HG02884 (cell line): Measurements from ENCODE around the gene TAF11L13.
"Not testable (repeated sequence)": the region's sequence is repeated elsewhere in the genome, so short reads cannot be mapped to it uniquely, and the experiment has no call there.

Experiments
- ATAC-seq: cut with Tn5 transposase; IDR thresholded peaks from one replicate; pipeline ENCODE4 v1.9.1; 2021; ENCODE audit warnings: mild to moderate bottlenecking, moderate library complexity; ENCODE audit not compliant: unreplicated experiment

TAF11L13 gene

GRCh38 chr5:17631788-17632187 is at the start of gene TAF11L13:
Gene TAF11L13 (plus strand): TSS chr5:17632088.
- ATAC-seq, result not testable (repeated sequence)

- ATAC-seq, result not testable (repeated sequence)
These were observed 46.2 kb upstream of the TAF11L13 start, which contains the start of gene TAF11L7 for GRCh38 chr5:17585658-17586057. Gene TAF11L7 (minus strand): TSS chr5:17585758.

DNA sequence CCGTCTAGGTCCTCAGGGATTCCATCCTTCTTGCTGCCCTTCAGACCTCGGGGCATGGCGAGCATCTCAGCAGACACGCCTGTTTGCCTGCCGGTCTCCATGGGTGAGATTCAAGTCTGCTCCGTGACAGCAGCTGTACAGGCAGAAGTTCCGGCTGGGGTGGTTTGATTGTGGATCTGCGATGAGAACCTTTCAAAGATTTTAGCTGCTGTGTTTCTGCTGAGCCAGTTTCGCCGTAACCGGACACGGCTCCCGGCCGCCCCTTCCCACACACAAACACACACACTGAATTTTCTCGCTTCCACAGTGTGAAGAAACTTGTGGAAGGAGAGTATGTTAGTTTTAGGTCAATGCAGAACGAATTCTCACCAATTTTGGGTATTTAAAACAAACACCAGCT is 41.0 kb upstream of the TAF11L13 start, which contains the start of gene TAF11L8:
Gene TAF11L8 (minus strand): TSS at position 101 of the 400 bp plus-strand sequence.
- ATAC-seq, result not testable (repeated sequence)

GRCh38 chr5:17594255-17594654 is 37.6 kb upstream of the TAF11L13 start, which contains the start of gene TAF11L9:
Gene TAF11L9 (minus strand): TSS chr5:17594394.
- not testable (repeated sequence) for ATAC-seq

- ATAC-seq, result not testable (repeated sequence)
These were observed 34.2 kb upstream of the TAF11L13 start, which contains the start of gene TAF11L10 for GRCh38 chr5:17597728-17598127. Gene TAF11L10 (minus strand): TSS chr5:17597828.

DNA sequence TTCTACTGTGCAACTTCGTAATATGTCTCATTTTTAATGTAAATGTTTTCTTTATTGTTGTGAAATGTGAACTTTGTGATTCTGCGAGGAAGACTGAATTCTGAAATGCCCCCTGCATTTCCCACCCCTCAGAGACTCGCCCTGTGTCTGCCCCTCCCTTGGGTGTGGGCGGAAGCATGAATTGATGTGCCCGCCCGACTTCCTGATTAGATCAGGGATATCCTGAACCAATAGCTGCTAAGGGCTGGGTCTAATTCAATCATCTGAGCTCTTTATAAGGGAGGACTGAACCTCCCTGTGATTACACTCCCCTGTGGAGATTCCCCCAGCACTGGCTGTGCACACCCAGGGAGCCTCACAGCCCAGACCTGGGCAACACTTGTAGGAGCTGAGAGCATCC is 28.0 kb upstream of the TAF11L13 start, which contains the start of gene TAF11L11:
Gene TAF11L11 (plus strand): TSS at position 304 of the 400 bp plus-strand sequence.
- ATAC-seq, result not testable (repeated sequence)

DNA sequence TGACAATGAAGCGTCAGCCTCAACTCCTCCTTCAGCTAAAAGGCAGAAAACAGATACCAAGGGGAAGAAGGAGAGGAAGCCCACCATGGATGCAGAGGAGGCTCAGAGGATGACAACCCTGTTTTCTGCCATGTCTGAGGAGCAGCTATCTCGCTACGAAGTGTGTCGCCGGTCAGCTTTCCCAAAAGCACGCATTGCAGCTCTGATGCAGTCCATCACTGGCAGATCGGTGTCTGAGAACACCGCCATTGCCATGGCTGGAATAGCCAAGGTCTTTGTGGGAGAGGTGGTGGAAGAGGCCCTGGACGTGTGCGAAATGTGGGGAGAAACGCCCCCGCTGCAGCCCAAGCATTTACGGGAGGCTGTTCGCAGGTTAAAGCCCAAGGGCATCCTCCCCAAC is 26.9 kb upstream of the TAF11L13 start:
- ATAC-seq, result no peak

GRCh38 chr5:17607461-17607860 is 24.4 kb upstream of the TAF11L13 start:
- ATAC-seq, result not testable (repeated sequence)

GRCh38 chr5:17610092-17610491 is 21.8 kb upstream of the TAF11L13 start, which contains the start of gene TAF11L12:
Gene TAF11L12 (plus strand): TSS chr5:17610392.
- not testable (repeated sequence) for ATAC-seq

DNA sequence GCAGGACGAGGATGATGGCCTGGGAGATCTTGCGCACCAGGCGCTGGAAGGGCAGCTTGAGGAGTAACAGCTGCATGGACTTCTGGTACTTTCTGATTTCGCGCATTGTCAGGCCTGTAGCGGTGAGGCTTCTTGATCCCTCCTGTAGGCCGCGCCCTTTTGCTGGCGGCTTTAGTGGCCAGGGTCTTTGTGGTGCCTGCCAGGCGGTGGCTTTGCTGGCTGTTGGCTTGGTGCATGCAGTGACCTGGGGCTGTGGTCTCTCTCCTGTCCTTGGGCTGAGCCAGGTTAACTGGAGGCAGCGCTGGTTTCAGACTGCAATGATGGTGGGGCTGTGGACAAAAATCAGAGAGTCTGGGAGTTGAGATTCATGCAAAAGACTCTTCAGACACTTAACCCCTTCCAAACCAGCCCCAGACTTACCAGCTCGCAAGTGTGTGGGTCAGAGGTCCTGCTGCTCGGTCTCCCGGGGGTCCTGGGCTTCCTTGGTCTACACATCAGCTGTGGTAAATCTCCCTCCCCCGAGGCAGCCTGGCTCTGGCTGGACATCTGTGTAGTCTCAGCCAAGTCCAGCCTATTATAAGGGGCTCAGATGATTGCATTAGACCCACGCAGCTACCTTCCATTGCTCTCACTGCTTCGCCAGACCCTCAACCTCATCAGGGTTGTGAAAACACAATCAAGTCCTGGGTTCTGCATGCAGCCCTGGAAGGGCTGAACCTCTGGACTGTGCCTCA is 16.8 kb upstream of the TAF11L13 start:
- ATAC-seq, result no peak

DNA sequence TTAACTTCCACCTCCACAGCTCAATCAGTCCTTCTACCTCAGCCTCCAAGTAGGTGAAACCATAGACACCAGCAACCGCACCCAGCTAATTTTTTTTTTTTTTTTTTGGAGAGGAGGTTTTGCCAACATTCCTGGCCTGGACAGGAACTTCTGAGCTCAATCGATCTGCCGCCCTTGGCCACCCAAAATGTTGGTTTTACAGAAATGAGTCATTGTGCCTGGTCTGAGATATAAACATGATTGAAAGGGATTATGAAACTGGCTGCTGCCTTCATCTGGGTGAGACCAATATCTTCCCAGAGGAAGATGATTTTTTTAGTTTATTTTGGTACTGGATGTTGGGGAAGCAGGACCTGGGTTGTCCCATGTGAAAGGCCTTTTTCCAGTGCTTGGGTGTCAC is 12.5 kb upstream of the TAF11L13 start:
- no peak for ATAC-seq

DNA sequence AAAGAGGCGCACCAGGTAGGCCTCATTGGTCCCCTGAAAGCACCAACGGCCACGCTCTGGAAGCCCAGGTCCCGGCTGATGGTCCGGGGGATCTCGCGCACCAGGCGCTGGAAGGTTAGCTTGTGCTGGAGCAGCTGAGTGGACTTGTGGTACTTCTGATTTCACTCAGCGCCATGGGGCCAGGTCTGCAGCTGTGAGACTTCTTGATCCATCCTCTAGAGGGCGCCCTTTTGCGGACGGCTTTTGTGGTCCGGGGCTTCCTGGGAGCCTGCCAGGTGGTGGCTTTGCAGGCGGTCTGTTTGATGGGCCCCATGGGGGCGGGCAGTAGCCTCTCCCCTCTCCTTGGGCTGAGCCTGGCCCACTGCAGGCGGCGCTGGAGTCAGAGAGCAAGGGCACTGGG is 11.3 kb upstream of the TAF11L13 start:
- ATAC-seq, result no peak

- no peak for ATAC-seq
These were observed 6.2 kb upstream of the TAF11L13 start for GRCh38 chr5:17625686-17626085.

DNA sequence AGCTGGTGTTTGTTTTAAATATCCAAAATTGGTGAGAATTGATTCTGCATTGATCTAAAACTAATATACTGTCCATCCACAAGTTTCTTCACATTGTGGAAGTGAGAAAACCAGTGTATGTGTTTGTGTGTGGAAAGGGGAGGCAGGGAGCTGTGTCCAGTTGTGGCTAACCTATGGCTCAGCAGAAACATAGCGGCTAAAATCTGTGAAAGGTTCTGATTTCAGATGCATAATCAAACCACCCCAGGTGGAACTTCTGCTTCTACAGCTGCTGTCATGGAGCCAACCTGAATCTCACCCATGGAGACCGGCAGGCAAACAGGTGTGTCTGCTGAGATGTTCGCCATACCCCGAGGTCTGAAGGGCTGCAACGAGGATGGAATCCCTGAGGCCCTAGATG is 2.3 kb downstream of the TAF11L13 start, which contains the start of gene TAF11L14:
Gene TAF11L14 (plus strand): TSS at position 301 of the 400 bp plus-strand sequence.
- no peak for ATAC-seq

DNA sequence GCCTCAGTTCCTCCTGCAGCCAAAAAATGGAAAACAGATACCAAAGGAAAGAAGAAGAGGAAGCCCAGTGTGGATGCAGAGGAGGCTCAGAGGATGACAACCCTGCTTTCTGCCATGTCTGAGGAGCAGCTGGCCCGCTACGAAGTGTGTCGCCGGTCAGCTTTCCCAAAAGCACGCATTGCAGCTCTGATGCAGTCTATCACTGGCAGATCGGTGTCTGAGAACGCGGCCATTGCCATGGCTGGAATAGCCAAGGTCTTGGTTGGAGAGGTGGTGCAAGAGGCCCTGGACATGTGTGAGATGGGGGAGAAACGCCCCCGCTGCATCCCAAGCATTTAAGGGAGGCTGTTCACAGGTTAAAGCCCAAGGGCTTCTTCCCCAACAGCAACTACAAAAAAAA is 17.3 kb downstream of the TAF11L13 start:
- not testable (repeated sequence) for ATAC-seq

DNA sequence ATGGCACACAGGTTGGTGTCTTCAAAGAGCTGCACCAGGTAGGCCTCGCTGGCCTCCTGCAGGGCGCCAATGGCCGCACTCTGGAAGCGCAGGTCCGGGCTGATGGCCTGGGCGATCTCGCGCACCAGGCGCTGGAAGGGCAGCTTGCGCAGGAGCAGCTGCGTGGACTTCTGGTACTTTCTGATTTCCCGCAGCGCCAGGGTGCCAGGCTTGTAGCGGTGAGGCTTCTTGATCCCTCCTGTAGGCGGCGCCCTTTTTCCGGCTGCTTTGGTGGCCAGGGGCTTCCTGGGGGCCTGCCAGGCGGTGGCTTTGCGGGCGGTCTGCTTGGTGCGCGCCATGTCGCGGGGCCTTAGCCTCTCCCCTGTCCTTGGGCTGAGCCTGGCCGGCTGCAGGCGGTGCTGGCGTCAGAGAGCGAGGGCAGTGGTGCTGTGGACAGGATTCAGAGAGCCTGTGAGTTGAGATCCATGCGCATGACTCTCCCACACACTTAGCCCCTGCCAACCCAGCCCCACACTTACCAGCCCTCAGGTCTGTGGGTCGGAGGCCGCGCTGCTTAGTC is 23.4 kb downstream of the TAF11L13 start:
- not testable (repeated sequence) for ATAC-seq

GRCh38 chr5:17655921-17656320 is 24.0 kb downstream of the TAF11L13 start:
- ATAC-seq, result no peak

DNA sequence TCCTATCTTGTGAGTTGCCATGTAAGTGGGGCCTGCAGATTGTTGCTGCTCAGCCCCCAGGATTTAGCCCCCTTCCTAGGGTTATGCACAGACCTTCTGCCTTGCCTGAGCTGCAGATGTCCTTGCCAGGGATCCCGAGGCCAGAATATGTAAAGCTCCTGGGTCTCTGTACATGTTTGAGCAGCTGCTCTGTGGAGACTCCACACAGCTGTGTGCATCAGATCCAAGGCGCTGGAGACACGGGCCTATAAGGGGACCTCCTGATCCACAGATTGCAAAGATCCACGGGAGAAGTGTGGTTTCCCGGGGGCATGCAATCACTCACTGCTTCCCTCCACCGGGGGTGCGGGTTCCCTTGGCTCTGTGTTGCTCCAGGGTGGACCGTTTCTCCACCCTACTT is 31.3 kb downstream of the TAF11L13 start:
- no peak for ATAC-seq

GRCh38 chr5:17665836-17666235 is 33.9 kb downstream of the TAF11L13 start:
- no peak for ATAC-seq

GRCh38 chr5:17666726-17667235 is 34.9 kb downstream of the TAF11L13 start:
- no peak for ATAC-seq

- no peak for ATAC-seq
These were observed 38.5 kb downstream of the TAF11L13 start for GRCh38 chr5:17670353-17670752.
